Type B pancreatic cell (in vitro differentiated cells): ENCODE results near the gene CACNA1B. TPM values are rescaled to one million over a fixed set of nuclear protein-coding genes. Genes with fewer than 3 reads are reported as not detected.

ENCODE experiments used
- DNase-seq: peaks from one replicate; pipeline ENCODE4 v3.0.0; 2021; ENCODE audit warnings: mixed read lengths; ENCODE audit not compliant: unreplicated experiment; ENCODE audit errors: extremely low spot score
- H3K27ac Mint-ChIP-seq: 2 replicates; pipeline ENCODE4 v1.8.0; 2021; ENCODE audit warnings: mild to moderate bottlenecking, mixed read lengths
- H3K27me3 Mint-ChIP-seq: 2 replicates; pipeline ENCODE4 v1.8.0; 2021; ENCODE audit warnings: mixed read lengths
- H3K36me3 Mint-ChIP-seq: 2 replicates; pipeline ENCODE4 v1.8.0; 2021; ENCODE audit warnings: mixed read lengths
- H3K4me1 Mint-ChIP-seq: one replicate; pipeline ENCODE4 v1.8.0; 2021; ENCODE audit warnings: mixed read lengths; ENCODE audit not compliant: unreplicated experiment
- H3K4me3 Mint-ChIP-seq: 2 replicates; pipeline ENCODE4 v1.8.0; 2021; ENCODE audit warnings: mild to moderate bottlenecking, mixed read lengths
- H3K9me3 Mint-ChIP-seq: 2 replicates; pipeline ENCODE4 v1.8.0; 2021; ENCODE audit warnings: mixed read lengths
- CTCF ChIP-seq: fragments of 200-600 bp; sonication (generic); conservative IDR thresholded peaks from 2 replicates; pipeline ENCODE4 v1.5.0; 2021; ENCODE audit warnings: antibody characterized with exemption, mild to moderate bottlenecking
- total RNA-seq: library from RNA; stranded (reverse); gene quantifications from 2 replicates; pipeline ENCODE4 v1.2.1, GENCODE V29; 2021; ENCODE audit warnings: low replicate concordance

The CACNA1B gene
- total RNA-seq, 1 donor from 2014 or later, result 2.4 TPM

DNA sequence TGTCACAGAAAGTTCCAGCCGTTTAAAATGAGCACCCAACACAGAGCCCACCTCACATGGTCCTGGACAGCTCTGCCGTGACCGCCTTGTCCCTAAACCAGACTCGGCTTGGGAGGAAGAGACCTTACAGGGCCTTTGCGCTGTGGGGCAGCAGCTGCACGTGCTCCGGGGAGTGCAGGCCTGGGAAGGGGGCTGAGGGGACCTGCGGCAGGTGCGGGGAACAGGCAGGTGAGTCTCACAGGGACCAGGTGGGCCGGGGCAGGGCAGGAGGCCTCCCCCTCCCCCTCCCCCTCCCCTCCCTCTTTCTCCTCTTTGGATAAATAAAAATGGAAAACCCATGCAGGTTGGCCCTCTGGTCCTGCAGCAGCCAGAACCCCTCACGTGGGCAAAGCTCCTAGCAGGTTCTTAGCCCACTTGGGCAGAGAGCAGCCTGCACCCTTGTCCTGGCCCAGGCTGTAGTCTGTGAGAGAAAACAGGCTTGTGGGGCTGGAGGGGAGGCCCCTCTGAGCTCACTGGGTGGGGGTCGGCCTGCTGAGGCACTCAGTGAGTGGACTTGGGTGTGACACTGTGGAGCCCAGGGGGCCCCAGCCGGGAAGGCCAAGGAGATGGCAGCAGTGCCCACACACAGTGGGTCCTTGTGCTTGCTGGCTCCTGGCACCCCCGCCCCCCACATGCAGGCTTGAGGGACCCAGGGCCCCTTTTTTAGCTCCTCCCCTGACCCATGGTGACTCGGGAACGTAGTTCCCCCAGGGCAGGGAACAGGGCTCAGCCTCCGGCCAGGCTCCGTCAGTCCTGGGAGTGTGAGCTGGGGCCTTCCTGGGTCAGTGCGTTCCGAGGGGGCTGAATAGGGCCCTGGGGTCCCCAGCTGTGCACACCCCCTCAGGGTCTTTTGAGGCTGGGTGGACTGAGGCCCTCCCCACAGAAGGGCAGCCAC is 40.0 kb upstream of the CACNA1B start:
- Mint-ChIP-seq H3K27me3 (no peaks in the 10 kb centered on the region), H3K4me1 (no peaks in the 10 kb centered on the region), H3K27ac (no peak overlapping the region), H3K36me3 (peaks cover 13% of the 10 kb centered on the region), H3K9me3 (no peaks in the 10 kb centered on the region), H3K4me3 (no peak overlapping the region)
- TF ChIP-seq CTCF, result no peak
- peak; percentile 67 for DNase-seq

DNA sequence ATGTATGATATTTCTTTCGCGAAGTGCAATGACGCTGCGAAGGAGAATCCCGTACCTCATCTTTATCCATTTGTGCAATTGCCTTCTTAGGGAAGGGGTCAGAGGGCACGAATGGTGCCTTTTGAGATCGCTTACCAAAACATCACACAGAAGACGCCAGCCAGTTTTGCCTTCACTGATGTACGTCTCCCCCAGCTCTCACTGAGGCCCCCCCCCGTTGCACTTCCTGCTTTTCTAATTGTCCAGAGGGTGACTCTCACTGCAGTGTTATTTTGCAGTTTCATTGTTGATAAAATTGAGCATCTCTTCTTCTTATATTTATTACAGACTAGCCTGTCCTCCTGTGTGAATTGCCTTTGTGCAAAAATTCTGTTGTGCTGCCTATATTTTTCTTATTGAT is 39.0 kb upstream of the CACNA1B start:
- Mint-ChIP-seq H3K9me3 (no peaks in the 10 kb centered on the region), H3K27me3 (no peaks in the 10 kb centered on the region), H3K36me3 (peaks cover 13% of the 10 kb centered on the region), H3K27ac (no peak overlapping the region), H3K4me1 (no peaks in the 10 kb centered on the region), H3K4me3 (no peak overlapping the region)
- no peak for DNase-seq
- no peak for TF ChIP-seq CTCF

GRCh38 chr9:137843355-137843754 is 34.2 kb upstream of the CACNA1B start:
- no peak for DNase-seq

DNA sequence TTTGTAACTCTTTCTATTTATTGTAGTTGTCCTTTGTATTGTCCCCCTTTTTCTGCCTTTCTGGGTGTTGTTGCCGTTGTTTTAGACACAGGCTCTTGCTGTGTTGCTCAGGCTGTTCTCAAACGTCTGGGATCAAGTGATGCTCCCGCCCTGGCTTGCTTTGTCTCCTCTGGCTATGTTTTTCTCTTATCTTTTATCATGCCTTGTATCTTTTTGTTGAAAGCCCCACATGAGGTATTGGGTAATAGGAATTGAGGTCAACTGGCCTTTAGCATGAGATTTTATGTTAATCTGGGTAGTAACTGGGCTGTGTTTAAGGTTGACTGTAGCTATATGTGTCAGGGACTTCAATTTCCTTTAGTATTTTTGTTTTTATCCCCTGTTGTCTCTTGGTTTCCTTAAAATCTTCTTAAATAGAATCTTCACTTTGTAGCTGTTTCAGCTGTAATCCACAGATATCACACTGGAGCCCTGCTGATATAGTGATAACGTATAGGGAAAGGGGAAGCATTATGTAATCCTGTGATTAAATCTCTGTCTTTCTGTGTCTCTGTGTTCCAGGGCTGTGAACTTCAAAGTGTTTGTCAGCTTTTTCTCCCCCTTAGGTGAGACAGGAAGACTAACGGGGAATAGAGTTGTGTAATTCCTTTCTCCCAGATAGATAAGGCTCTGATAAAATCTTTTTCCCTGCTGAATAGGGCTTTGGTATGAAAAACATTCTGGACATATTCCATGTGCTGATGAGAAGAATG is 25.9 kb upstream of the CACNA1B start:
- H3K27ac Mint-ChIP-seq, result no peak overlapping the region
- peaks cover 7% of the 10 kb centered on the region for H3K36me3 Mint-ChIP-seq
- peaks cover 5% of the 10 kb centered on the region for H3K9me3 Mint-ChIP-seq
- H3K27me3 Mint-ChIP-seq, result no peaks in the 10 kb centered on the region
- no peak overlapping the region for H3K4me3 Mint-ChIP-seq
- no peaks in the 10 kb centered on the region for H3K4me1 Mint-ChIP-seq
- no peak for DNase-seq
- TF ChIP-seq CTCF, result no peak

More at GRCh38 chr9:137843355-137843754, 34.2 kb upstream of the CACNA1B start:
- H3K36me3 Mint-ChIP-seq, result peaks cover 10% of the 10 kb centered on the region
- no peaks in the 10 kb centered on the region for H3K9me3 Mint-ChIP-seq
- H3K27ac Mint-ChIP-seq, result no peak overlapping the region
- no peaks in the 10 kb centered on the region for H3K4me1 Mint-ChIP-seq
- H3K27me3 Mint-ChIP-seq, result no peaks in the 10 kb centered on the region
- TF ChIP-seq CTCF, result no peak
- no peak overlapping the region for H3K4me3 Mint-ChIP-seq

- TF ChIP-seq CTCF, result no peak
- H3K9me3 Mint-ChIP-seq, result peaks cover 5% of the 10 kb centered on the region
- no peak overlapping the region for H3K4me3 Mint-ChIP-seq
- H3K27ac Mint-ChIP-seq, result no peak overlapping the region
- no peak for DNase-seq
- H3K27me3 Mint-ChIP-seq, result no peaks in the 10 kb centered on the region
- H3K36me3 Mint-ChIP-seq, result peaks cover 7% of the 10 kb centered on the region
- H3K4me1 Mint-ChIP-seq, result no peaks in the 10 kb centered on the region
These were observed 24.1 kb upstream of the CACNA1B start for GRCh38 chr9:137853392-137853995.
